Activated T-cell treated with anti-CD3 and anti-CD28 coated beads for 48 hours (primary cell): ENCODE measurements around the gene CHN2.
"Not testable (repeated sequence)": the region's sequence is repeated elsewhere in the genome, so short reads cannot be mapped to it uniquely, and the experiment has no call there.

Experiments used
- DNase-seq: peaks from one replicate; pipeline ENCODE4 v3.0.0-alpha.2; 2020; ENCODE audit warnings: low read depth

Gene CHN2

DNA sequence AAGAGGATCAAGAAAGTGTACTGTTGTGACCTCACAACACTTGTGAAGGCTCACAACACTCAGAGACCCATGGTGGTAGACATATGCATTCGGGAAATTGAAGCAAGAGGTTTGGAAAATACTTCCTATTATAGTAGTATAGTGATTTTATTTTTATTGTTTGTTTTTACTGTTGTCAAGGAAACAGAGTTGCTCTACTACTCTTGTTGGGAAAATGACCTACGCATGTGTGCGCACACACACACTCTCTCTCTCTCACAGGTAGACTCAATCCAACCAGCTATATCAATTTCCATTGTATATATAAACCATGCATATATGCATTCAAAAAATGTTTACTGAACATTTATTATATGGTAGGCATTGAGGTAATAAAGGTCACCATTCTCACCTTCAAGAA, 305.4 kb downstream of the CHN2 start:
- DNase-seq, result no peak

DNA sequence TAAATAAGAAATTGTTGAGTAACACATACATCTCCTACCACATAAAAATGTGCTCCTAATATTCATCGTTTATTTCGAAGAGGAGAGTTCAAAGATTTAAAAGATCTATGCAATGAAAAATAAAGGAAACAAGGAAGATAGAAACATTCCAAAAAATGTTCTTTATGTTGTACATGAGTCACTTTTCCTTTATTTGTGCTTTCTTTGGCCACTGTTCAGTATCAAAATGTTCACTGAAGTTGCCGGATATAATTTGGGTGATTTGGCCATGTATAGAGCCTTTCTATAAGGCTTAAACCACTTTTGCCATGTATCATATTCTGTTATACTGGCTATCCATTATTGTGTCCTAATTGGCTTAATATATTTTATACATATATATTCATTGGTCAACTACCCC, 306.1 kb downstream of the CHN2 start:
- DNase-seq, result no peak

DNA sequence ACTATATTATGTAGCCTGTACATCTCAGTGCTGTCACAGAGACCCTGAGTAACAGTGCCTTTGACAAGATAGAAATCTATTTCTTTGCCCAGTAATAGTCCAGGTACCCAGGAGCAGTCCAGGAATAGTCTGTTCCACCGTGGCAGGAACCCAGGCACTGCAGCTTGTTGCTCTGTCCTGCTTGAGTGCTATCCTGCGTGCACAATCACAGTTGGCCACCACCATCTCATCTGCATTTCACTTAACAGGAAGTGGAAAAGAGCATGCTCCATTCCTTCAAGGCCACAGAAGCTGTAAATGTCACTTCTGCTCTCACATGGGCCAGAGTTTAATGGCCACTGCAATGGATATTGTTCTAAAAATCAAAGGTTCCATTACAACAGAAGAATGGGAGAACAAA, 307.6 kb downstream of the CHN2 start:
- no peak for DNase-seq

DNA sequence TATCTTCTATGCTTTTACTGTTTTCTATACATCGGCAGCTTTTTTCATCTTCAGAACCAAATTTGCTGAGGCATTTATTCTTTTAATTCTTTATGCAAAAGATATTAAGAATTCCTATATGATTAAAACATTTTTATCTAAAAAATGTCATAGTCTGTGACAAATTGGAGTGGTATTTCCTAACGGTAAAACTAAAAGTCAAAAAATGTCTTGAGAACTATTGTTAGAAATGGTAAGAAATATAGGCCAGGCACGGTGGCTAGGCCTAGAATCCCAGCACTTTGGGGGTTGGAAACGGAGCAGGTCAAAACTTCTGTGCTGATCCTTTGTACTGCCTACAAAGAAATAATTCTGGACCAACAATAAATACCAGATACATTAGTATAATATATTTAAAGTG, 311.4 kb downstream of the CHN2 start:
- DNase-seq, result no peak

DNA sequence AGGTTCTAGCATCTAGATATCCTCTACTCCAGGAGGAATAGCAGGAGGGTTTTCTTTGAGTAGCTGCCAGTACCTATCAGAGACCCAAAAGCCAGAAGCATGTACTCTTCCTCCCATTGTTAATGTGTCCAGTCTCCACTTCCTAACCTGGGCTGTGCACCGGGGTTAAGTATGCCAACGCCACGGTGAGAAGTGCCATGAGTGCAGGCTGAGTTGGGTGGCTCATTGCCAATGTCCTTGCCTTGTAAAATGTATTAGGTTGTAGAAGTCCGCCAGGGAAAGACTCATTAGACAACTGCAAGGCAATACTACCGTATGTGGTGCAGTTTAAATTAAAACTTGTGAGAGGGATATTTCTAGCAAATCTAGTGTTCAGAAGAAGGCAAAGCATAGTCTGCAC, 314.0 kb downstream of the CHN2 start:
- no peak for DNase-seq

DNA sequence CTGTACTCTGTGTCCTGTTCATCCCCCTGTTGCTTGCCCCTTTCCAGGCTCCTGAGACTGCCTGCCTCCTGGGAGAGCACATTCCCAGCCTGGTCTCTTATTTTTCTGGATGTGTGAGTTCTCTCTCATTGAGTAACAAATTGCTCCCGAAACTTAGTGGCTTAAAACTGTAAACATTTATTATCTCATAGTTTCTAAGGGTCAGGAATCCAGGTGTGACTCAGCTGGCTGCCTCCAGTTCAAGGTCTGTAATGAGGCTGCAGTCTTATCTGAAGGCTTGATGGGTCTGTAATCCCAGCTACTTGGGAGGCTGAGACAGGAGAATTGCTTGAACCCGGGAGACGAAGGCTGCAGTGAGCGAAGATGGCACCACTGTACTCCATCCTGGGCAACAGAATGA, 315.5 kb downstream of the CHN2 start:
- no peak for DNase-seq

DNA sequence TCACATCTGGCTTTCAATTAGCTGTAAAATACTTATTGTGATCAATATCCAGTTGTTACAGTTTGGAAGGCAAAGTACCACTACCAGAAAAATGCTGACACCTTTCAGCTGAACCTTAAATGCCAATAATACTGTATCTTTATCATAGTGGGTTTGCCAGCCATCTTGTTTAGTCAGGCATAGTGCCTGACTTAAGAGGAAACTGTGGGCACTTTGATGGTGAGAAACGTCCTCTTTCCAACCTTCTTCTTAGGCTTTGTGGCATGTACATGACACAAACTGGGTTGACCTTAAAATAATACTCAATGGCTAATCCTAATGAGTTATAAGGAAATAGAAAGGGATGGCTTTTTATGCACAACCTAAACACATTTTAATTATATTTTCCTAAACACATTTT, 316.8 kb downstream of the CHN2 start:
- no peak for DNase-seq

DNA sequence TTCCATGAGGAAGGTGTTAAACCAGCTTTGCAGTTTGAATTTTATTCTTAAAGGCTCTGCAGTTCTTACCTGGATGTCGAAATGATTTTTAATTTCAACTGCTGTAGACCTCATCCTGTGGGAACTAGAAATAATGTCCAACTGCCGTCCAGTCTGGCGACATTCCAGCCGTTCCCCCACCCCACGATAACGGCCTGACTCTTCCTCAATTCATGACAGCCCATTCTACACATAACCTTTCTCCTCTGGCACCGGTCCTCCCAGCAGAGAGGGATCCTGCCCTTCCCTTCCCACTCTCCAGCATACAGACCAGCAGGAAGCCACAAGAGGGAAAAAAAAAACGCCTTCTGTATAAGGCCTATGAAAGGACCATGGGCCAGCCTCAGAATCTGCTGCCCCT, 317.3 kb downstream of the CHN2 start:
- no peak for DNase-seq

DNA sequence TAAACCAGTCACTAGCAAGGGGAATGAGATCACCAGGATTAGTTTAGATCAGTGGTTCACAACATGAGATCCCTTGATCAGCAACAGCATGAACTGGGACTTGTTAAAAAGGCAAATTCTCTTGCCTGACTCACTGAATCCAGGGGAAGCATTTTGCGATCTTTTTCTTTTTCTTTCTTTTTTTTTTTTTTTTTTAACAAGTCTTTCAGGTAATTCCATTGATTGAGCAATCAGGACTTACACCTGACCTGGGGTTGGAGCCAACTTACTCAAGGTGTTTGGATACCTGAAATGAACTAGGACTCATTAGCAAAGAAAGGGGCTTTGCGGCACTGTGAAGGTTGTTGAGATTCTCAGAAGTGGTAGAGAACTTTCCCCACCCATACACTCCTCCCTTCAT, 321.9 kb downstream of the CHN2 start:
- no peak for DNase-seq

DNA sequence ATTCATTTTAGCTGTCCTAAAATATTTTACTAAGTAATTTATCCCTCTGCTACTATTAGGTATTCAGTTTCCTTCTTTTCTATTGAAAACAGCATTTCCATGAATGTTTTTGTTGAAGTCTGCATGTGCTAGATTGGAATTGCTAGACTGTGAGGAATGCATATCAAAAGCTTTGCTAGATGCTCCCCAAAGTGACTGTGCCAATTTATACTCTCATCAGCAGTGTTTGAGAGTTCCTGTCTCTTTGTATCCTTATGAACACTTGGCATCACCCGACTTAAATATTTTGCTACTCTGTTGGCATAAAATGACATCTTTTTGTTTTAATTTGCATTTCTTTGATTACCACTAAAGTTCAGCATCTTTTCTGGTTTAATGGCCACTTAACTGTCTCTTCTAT, 324.0 kb downstream of the CHN2 start:
- no peak for DNase-seq

DNA sequence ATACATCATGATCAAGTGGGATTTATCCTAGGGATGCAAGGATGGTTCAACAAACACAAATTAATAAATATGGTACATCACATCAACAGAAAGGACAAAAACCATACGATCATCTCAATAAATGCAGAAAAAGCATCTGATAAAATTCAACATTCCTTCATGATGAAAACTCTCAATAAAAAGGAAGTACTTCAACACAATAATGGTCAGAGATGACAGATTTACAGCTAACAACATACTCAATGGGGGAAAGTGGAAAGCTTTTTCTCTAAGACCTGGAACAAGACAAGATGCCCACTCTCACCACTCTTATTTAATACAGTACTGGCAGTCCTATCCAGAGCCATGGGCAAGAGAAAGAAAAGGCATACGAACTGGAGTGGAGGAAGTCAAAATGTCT, 329.2 kb downstream of the CHN2 start:
- DNase-seq, result no peak

DNA sequence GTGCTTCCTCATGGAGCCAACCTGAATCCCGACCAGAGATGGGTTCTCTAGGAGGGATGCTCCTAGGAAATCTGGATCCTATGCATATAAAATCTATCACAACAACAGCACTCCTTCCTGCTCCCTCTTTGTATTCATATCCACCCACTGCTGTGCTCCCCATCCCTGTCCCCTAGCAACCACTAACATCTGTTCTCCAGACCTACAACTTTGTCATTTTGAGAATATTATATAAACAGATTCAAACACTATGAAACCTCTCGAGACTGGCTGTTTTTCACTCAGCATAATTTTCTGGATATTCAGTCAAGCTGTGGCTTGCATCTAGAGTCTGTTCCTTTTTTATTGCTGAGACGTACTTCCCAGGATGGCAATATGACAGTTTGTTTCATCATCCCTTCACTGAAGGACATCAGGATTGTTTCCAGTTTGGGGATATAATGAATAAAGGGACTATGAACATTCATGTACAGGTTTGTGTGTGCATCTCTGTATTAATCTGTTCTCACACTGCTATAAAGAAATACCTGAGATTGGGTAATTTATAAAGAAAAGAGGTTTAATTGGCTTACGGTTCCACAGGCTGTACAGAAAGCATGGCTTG, 333.0 kb downstream of the CHN2 start:
- DNase-seq, result no peak

DNA sequence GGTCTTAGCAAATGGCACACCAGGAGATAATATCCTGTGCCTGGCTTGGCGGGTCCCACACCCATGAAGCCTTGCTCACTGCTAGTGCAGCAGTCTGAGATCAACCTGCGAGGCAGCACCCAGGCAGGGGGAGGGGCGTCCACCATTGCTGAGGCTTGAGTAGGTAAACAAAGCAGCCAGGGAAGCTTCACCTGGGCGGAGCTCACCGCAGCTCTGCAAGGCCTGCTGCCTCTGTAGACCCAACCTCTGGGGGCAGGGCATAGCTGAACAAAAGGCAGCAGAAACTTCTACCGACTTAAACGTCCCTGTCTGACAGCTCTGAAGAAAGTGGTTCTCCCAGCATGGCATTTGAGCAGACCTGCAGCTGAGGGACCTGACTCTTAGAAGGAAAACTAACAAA, 334.0 kb downstream of the CHN2 start:
- not testable (repeated sequence) for DNase-seq
